ENCODE measurements around the gene MPDU1. TPM values are rescaled to one million over a fixed set of nuclear protein-coding genes. Genes with fewer than 3 reads are reported as not detected.

Gene MPDU1
- total RNA-seq, 6 experiments from 2014 or later = 59.2 to 91.2 (median 68.6) TPM

DNA sequence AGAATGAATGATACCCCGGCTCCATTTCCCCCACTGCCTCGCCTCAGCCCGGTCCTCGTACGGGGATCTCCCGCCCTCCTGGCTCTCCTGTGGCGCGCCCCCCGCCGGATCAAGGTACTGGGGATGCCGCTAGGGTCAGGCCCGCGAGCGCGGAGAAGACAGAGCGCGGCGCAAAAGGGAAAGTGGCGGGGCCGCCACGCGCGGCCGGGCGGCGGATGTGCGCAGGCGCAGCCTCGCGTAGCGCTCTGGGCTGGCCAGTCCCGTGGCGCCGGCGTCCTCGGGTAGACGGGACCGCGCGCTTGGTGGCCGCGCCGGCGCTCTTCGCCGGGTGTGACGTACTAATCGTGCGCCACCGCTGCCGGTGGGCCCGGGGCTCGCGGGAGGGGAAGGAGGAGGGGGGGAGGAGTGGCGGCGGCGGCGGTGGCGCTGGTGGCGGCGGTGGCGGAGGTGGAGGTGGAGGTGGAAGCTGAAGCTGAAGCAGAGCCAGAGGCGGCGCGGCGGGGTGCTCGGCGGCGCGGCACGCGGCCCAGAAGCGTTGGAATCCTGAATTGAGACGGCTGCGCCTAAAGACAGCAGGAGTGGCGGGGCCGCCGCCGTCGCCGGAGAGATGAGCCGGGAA, 22.0 kb upstream of the MPDU1 start, which contains the start of gene SENP3:
Gene SENP3, plus strand, starts transcription at position 331 of the 619 bp plus-strand sequence. CDS start 1,158 bp downstream, outside the sequence.
- Mint-ChIP-seq H3K27ac (peak within 1 kb of the TSS; percentile 91), H3K27me3 (ENCODE audit: insufficient read depth) (peaks cover 3% of the 10 kb centered on the region), H3K9me3 (no peaks in the 10 kb centered on the region), H3K4me3 (peak within 1 kb of the TSS; percentile 99), H3K4me1 (ENCODE audit: low read depth) (peaks cover 41% of the 10 kb centered on the region), H3K36me3 (ENCODE audit: low read depth) (peaks cover 8% of the 10 kb centered on the region)
- DNase-seq = peak; percentile 77
- TF ChIP-seq CTCF (IDR thresholded peaks at IDR 0.05) = no peak

DNA sequence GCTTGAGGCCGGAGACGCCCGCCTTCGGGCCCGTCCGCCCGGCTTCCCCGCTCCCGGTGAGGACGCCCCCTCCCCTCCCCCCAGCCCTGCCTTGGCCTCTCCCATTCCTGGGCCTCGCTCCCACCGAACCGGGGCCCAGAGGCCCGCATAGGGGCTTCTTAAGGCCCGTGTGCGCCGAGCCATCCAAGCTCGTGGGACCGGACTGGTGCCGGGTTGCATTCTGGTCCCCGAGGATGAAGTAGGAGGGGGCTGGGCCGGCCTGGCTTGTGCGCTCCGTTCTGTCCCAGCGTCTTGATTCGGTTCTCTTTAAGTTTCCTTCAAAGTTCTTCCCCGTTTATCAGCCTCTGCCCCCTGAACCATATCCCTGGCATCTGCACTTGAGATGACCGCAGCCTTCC, 21.4 kb upstream of the MPDU1 start:
- TF ChIP-seq CTCF (IDR thresholded peaks at IDR 0.05) = no peak
- Mint-ChIP-seq H3K27me3 (ENCODE audit: insufficient read depth) (peaks cover 3% of the 10 kb centered on the region), H3K36me3 (ENCODE audit: low read depth) (peaks cover 8% of the 10 kb centered on the region), H3K4me3 (peak overlapping the region; percentile 99), H3K4me1 (ENCODE audit: low read depth) (peaks cover 41% of the 10 kb centered on the region), H3K27ac (peak overlapping the region; percentile 88), H3K9me3 (no peaks in the 10 kb centered on the region)
- no peak for DNase-seq

DNA sequence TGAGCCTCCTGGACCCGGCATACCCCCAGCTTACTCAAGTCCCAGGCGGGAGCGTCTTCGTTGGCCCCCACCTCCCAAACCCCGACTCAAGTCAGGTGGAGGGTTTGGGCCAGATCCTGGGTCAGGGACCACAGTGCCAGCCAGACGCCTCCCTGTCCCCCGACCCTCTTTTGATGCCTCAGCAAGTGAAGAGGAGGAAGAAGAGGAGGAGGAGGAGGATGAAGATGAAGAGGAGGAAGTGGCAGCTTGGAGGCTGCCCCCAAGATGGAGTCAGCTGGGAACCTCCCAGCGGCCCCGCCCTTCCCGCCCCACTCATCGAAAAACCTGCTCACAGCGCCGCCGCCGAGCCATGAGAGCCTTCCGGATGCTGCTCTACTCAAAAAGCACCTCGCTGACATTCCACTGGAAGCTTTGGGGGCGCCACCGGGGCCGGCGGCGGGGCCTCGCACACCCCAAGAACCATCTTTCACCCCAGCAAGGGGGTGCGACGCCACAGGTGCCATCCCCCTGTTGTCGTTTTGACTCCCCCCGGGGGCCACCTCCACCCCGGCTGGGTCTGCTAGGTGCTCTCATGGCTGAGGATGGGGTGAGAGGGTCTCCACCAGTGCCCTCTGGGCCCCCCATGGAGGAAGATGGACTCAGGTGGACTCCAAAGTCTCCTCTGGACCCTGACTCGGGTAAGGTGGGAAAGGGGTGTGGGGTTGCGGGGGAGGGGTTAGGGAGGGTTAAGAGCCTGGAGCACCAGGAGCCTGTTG, 20.4 kb upstream of the MPDU1 start:
- DNase-seq = no peak
- Mint-ChIP-seq H3K36me3 (ENCODE audit: low read depth) (peaks cover 12% of the 10 kb centered on the region), H3K9me3 (no peaks in the 10 kb centered on the region), H3K4me1 (ENCODE audit: low read depth) (peaks cover 42% of the 10 kb centered on the region), H3K27ac (peak overlapping the region; percentile 88), H3K27me3 (ENCODE audit: insufficient read depth) (peaks cover 3% of the 10 kb centered on the region), H3K4me3 (peak overlapping the region; percentile 99)
- TF ChIP-seq CTCF (IDR thresholded peaks at IDR 0.05) = no peak

DNA sequence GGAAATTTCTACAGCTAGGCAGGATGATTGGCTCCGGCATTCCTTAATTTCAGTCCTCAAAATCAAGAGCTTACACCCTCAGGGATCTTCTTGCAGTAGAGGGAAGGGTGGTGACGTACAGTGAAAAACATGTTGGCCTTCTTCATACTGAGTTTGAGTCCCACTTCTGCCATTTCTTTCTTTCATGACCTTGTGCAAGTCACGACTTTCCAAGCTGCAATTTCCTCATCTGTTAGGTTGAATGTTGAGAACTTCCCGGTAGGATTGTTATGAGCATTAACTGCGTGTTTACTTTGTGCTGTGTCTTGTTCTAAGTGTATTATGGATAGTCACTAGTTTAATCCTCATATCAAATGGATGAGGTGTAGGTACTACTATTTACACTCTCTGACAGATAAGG, 14.1 kb upstream of the MPDU1 start:
- DNase-seq = no peak
- Mint-ChIP-seq H3K4me1 (ENCODE audit: low read depth) (peaks cover 30% of the 10 kb centered on the region), H3K9me3 (peaks cover 9% of the 10 kb centered on the region), H3K27me3 (ENCODE audit: insufficient read depth) (peaks cover 20% of the 10 kb centered on the region), H3K36me3 (ENCODE audit: low read depth) (peaks cover 52% of the 10 kb centered on the region), H3K4me3 (no peak overlapping the region), H3K27ac (no peak overlapping the region)
- no peak for TF ChIP-seq CTCF (IDR thresholded peaks at IDR 0.05)

- Mint-ChIP-seq H3K27me3 (ENCODE audit: insufficient read depth) (peaks cover 26% of the 10 kb centered on the region), H3K4me3 (no peak overlapping the region), H3K36me3 (ENCODE audit: low read depth) (peaks cover 60% of the 10 kb centered on the region), H3K4me1 (ENCODE audit: low read depth) (peaks cover 38% of the 10 kb centered on the region), H3K27ac (no peak overlapping the region), H3K9me3 (peaks cover 9% of the 10 kb centered on the region)
- TF ChIP-seq CTCF (IDR thresholded peaks at IDR 0.05) = no peak
- DNase-seq = no peak
Observed at GRCh38 chr17:7570351-7570750, 13.3 kb upstream of the MPDU1 start.

Measured in HFFc6 (cell line).